GM10266 (cell line): Measurements from ENCODE around the gene SYP.

Experiments
- DNase-seq: peaks from one replicate; pipeline ENCODE4 v3.0.0; 2012; ENCODE audit errors: extremely low spot score
- CTCF ChIP-seq: IDR thresholded peaks from 2 replicates; pipeline ENCODE4 v1.5.1; 2012; ENCODE audit warnings: mild to moderate bottlenecking, low read depth; ENCODE audit not compliant: control insufficient read depth, insufficient read depth; ENCODE audit errors: missing control alignments

The SYP gene

GRCh38 chrX:49244207-49244606 is 44.2 kb upstream of the SYP start:
- no peak for DNase-seq
- TF ChIP-seq CTCF, result no peak

- no peak for TF ChIP-seq CTCF
- DNase-seq, result no peak
Measured at GRCh38 chrX:49243166-49243565, 43.2 kb upstream of the SYP start.

GRCh38 chrX:49242545-49243066 is 42.6 kb upstream of the SYP start:
- TF ChIP-seq CTCF, result no peak
- no peak for DNase-seq

- no peak for DNase-seq
- TF ChIP-seq CTCF, result no peak
Measured at GRCh38 chrX:49238735-49239134, 38.7 kb upstream of the SYP start.

- no peak for TF ChIP-seq CTCF
- DNase-seq, result no peak
Measured at GRCh38 chrX:49237060-49237459, 37.1 kb upstream of the SYP start.

GRCh38 chrX:49233887-49234555 is 34.0 kb upstream of the SYP start:
- DNase-seq, result no peak
- no peak for TF ChIP-seq CTCF

- DNase-seq, result no peak
- no peak for TF ChIP-seq CTCF
Measured at GRCh38 chrX:49233176-49233575, 33.2 kb upstream of the SYP start, which contains the start of gene CACNA1F. CACNA1F (minus strand) TSS chrX:49233340; CDS start chrX:49233309, 31 bp downstream.
